OCI-LY7 (cell line): ENCODE results near the gene ST6GALNAC2. TPM values are rescaled to one million over a fixed set of nuclear protein-coding genes. Genes with fewer than 3 reads are reported as not detected.

Experiments
- BruUV-seq: library from RNA; stranded (reverse); fragments of 400-500 nt; replicated peaks from 2 replicates; lab custom pipeline; 2021; lab: Mats Ljungman, UMichigan
- CTCF ChIA-PET: fragments of 300-600 bp; sonication (Branson Sonifier 250); formaldehyde crosslinking; loops from one replicate; lab custom pipeline; 2022; ENCODE audit warnings: antibody characterized with exemption; ENCODE audit not compliant: unreplicated experiment; lab: Charles Lee
- POLR2A ChIA-PET: fragments of 300-600 bp; sonication (Branson Sonifier 250); formaldehyde crosslinking; loops from one replicate; lab custom pipeline; 2022; ENCODE audit warnings: antibody characterized with exemption; lab: Charles Lee
- DNase-seq: peaks from one replicate; pipeline ENCODE4 v3.0.0-alpha.2; 2015; ENCODE audit warnings: low spot score
- H2AFZ ChIP-seq: fragments of 200-600 bp; sonication (generic), shearing (Covaris generic); 2 replicates; pipeline ENCODE4 v1.6.1; 2014; ENCODE audit warnings: mild to moderate bottlenecking, antibody characterized with exemption, low read length, moderate library complexity
- H3K27ac ChIP-seq: fragments of 200-600 bp; sonication (generic); 2 replicates; pipeline ENCODE4 v1.5.1; 2014; ENCODE audit warnings: mixed run types, low read depth, mild to moderate bottlenecking, moderate library complexity, low read length, inconsistent platforms; ENCODE audit not compliant: poor library complexity, severe bottlenecking
- H3K36me3 ChIP-seq: fragments of 200-600 bp; sonication (generic); 2 replicates; pipeline ENCODE4 v1.6.1; 2014; ENCODE audit warnings: mild to moderate bottlenecking, antibody characterized with exemption, low read length, moderate library complexity, mixed read lengths; ENCODE audit not compliant: insufficient read depth
- H3K4me1 ChIP-seq: fragments of 200-600 bp; sonication (generic); 2 replicates; pipeline ENCODE4 v1.5.1; 2014; ENCODE audit warnings: mild to moderate bottlenecking, low read length; ENCODE audit not compliant: insufficient read depth, poor library complexity, severe bottlenecking
- H3K4me2 ChIP-seq: fragments of 200-600 bp; sonication (generic); 2 replicates; pipeline ENCODE4 v1.6.1; 2014; ENCODE audit warnings: mild to moderate bottlenecking, low read length
- H3K4me3 ChIP-seq: fragments of 200-600 bp; sonication (generic); 2 replicates; pipeline ENCODE4 v1.5.1; 2014; ENCODE audit warnings: mild to moderate bottlenecking, low read depth, low read length; ENCODE audit not compliant: poor library complexity, severe bottlenecking
- H3K79me2 ChIP-seq: fragments of 200-600 bp; sonication (generic); 2 replicates; pipeline ENCODE4 v1.6.1; 2016; ENCODE audit warnings: low read depth, mild to moderate bottlenecking, low read length, moderate library complexity, mixed read lengths; ENCODE audit not compliant: insufficient read depth
- H3K9me2 ChIP-seq: fragments of 200-600 bp; sonication (generic); 2 replicates; pipeline ENCODE4 v1.6.1; 2016; ENCODE audit warnings: mild to moderate bottlenecking, low read length, mixed read lengths; ENCODE audit not compliant: insufficient read depth
- H3K9me3 ChIP-seq: fragments of 200-600 bp; sonication (generic); 2 replicates; pipeline ENCODE4 v1.6.1; 2014; ENCODE audit warnings: mild to moderate bottlenecking, mixed run types, low read length, mixed read lengths
- H4K20me1 ChIP-seq: fragments of 200-600 bp; sonication (generic); 2 replicates; pipeline ENCODE4 v1.6.1; 2014; ENCODE audit warnings: mild to moderate bottlenecking, antibody characterized with exemption, low read length, moderate library complexity, mixed read lengths; ENCODE audit not compliant: insufficient read depth
- CTCF ChIP-seq: fragments of 200-600 bp; sonication (generic); conservative IDR thresholded peaks from 2 replicates; pipeline ENCODE4 v1.5.1; 2014; ENCODE audit warnings: mild to moderate bottlenecking, antibody characterized with exemption, low read length, moderate library complexity, mixed read lengths
- EZH2phosphoT487 ChIP-seq: fragments of 200-600 bp; sonication (generic); IDR thresholded peaks from 2 replicates; pipeline ENCODE4 v1.6.1; 2018; ENCODE audit warnings: low read depth, borderline replicate concordance, mild to moderate bottlenecking, mixed run types, antibody characterized with exemption, low read length, moderate library complexity, mixed read lengths
- intact Hi-C: fragments of 100-400 bp; cut with micrococcal nuclease; formaldehyde crosslinking; loops from one replicate; pipeline ENCODE4 v1.10.0; 2022; ENCODE audit not compliant: unreplicated experiment
- total RNA-seq, 2 experiments: library from RNA; depleted of rRNA in 1 of 2; stranded (reverse); fragments of >200 nt in 1 of 2; shearing (Covaris generic) in 1 of 2; gene quantifications; 2 replicates each; pipeline ENCODE4 v1.2.3, GENCODE V29; 2014 to 2022

The ST6GALNAC2 gene
- total RNA-seq, 2 experiments from 2014 or later = not detected

GRCh38 chr17:76544546-76545365 is 40.9 kb downstream of the ST6GALNAC2 start:
- Histone ChIP-seq H3K9me3 (no peaks in the 10 kb centered on the region), H4K20me1 (no peaks in the 10 kb centered on the region), H2AFZ (no peak overlapping the region), H3K79me2 (no peaks in the 10 kb centered on the region), H3K4me1 (peaks cover 26% of the 10 kb centered on the region), H3K9me2 (no peaks in the 10 kb centered on the region), H3K27ac (no peak overlapping the region), H3K4me2 (no peak overlapping the region), H3K4me3 (no peak overlapping the region), H3K36me3 (no peaks in the 10 kb centered on the region)
- intact Hi-C loops = loop anchor here (5.0 kb wide), 2 partner anchors 37 to 137 kb away; no protein-coding TSS in a partner anchor
- no peak for TF ChIP-seq CTCF
- no peak for TF ChIP-seq EZH2phosphoT487
- no peak for DNase-seq
- BruUV-seq = no TSS peak
- POLR2A ChIA-PET = interaction anchor here (0.6 to 0.9 kb wide), 2 partner anchors 16 to 25 kb away, joined by 3 to 8 read pairs; no protein-coding TSS in a partner anchor
- CTCF ChIA-PET = interaction anchor here (0.6 to 1.6 kb wide), 2 partner anchors 17 to 307 kb away, joined by 3 to 5 read pairs; no protein-coding TSS in a partner anchor

- CTCF ChIA-PET = no interaction called here
- no TSS peak for BruUV-seq
- H3K9me3 ChIP-seq = no peaks in the 10 kb centered on the region
- no peak overlapping the region for H3K27ac ChIP-seq
- POLR2A ChIA-PET = interaction anchor here (0.6 to 1.9 kb wide), 2 partner anchors 16 to 25 kb away, joined by 7 to 8 read pairs; no protein-coding TSS in a partner anchor
- intact Hi-C loops = no loop called here
- H3K79me2 ChIP-seq = no peaks in the 10 kb centered on the region
- H2AFZ ChIP-seq = no peak overlapping the region
- no peak for TF ChIP-seq EZH2phosphoT487
- no peak for TF ChIP-seq CTCF
- no peaks in the 10 kb centered on the region for H3K9me2 ChIP-seq
- no peaks in the 10 kb centered on the region for H3K36me3 ChIP-seq
- no peaks in the 10 kb centered on the region for H4K20me1 ChIP-seq
- H3K4me1 ChIP-seq = peaks cover 26% of the 10 kb centered on the region
- H3K4me2 ChIP-seq = no peak overlapping the region
- DNase-seq = no peak
- no peak overlapping the region for H3K4me3 ChIP-seq
These were observed 41.7 kb downstream of the ST6GALNAC2 start for GRCh38 chr17:76543826-76544545.
